IPS DF 4.7 (cell line): ENCODE results near the gene PSMD2.

Experiments
- DNase-seq: peaks from one replicate; pipeline ENCODE4 v3.0.0-alpha.2; 2013; ENCODE audit warnings: low spot score; ENCODE audit errors: extremely low read depth

PSMD2 gene

DNA sequence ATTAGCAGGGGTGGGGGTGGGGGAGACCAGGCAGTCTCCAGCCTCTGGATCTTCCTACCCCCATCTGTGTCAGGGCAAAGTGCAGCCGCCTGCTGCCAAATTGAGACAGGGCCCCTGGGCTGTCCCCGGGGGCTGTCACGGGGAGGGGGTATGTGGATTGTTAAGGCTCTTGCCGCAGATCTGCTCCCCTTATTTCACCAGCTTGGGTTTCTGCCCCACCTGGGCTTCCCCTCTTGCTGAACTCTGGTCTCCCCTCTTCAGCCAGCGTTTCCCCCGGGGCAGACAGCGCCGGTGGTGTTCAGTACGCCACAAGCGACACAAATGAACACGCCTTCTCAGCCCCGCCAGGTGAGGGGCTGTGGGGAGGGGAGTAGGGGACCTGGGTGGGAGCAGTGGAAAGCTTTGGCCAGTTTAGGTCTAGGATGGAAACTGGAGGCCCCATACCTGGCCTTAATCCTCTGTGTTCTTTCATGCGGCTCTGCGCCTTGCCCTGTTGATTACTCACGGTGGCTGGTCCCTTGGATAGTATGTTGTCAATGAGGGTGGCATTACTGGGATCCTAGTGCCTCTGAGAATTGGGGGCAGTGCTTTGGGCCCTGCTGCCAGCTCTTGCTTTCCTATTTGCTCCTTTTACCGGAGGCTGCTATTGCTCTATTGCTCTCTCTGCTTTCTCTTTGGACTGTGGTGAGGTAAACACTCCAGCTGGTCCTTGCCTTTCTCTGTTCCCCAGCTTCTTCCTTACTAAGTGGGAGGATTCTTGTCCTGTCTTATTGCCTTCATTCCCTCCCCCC is 17.0 kb downstream of the PSMD2 start:
- DNase-seq: no peak

DNA sequence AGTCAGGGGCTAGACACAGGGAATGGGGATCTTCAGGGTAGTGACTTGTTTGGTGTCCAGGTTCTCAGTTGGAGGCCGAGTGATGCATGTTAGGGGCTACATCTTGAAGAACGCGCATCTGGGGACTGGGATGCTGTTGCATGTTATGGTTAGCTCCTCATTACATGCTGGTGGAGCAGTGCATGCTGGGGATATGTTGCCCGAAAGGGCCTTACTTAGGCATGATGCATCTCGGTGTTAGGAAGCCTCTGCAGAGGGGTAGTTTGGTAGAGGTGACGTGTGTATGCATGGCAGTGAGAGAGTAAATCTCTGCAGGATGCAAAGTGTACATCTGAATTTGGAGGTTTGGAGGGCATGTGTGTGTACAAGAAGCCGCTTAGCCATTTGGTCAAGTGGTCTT is 17.8 kb downstream of the PSMD2 start:
- no peak for DNase-seq

DNA sequence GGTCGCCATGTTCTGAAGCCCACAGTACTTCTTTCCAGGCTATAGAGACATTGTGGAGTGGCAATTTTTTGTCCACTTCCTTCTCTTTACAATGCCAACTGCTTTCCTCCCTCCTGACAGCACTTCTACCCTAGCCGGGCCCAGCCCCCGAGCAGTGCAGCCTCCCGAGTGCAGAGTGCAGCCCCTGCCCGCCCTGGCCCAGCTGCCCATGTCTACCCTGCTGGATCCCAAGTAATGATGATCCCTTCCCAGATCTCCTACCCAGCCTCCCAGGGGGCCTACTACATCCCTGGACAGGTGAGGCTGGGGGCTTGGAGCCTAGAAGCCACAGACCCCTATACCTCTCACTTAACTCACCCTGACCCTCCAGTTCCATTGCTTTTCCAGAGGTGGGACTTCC is 18.2 kb downstream of the PSMD2 start:
- DNase-seq: no peak

DNA sequence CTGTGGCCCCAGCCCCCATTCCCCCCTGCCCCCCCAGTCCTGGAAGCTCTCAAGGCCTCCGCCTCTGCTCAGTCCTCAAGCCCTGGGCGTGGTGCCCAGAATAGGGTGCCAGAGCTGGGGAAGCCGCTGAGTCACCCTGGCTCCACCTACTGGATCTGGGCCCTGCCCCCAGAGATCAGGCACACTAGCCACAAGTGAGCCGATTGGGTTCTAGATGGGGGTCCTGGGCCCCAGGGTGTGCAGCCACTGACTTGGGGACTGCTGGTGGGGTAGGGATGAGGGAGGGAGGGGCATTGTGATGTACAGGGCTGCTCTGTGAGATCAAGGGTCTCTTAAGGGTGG is 21.0 kb downstream of the PSMD2 start:
- no peak for DNase-seq

DNA sequence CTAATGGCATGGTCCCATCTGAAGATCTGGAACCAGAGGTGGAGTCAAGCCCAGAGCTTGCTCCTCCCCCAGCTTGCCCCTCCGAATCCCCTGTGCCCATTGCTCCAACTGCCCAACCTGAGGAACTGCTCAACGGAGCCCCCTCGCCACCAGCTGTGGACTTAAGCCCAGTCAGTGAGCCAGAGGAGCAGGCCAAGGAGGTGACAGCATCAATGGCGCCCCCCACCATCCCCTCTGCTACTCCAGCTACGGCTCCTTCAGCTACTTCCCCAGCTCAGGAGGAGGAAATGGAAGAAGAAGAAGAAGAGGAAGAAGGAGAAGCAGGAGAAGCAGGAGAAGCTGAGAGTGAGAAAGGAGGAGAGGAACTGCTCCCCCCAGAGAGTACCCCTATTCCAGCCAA is 22.6 kb downstream of the PSMD2 start:
- DNase-seq: no peak

DNA sequence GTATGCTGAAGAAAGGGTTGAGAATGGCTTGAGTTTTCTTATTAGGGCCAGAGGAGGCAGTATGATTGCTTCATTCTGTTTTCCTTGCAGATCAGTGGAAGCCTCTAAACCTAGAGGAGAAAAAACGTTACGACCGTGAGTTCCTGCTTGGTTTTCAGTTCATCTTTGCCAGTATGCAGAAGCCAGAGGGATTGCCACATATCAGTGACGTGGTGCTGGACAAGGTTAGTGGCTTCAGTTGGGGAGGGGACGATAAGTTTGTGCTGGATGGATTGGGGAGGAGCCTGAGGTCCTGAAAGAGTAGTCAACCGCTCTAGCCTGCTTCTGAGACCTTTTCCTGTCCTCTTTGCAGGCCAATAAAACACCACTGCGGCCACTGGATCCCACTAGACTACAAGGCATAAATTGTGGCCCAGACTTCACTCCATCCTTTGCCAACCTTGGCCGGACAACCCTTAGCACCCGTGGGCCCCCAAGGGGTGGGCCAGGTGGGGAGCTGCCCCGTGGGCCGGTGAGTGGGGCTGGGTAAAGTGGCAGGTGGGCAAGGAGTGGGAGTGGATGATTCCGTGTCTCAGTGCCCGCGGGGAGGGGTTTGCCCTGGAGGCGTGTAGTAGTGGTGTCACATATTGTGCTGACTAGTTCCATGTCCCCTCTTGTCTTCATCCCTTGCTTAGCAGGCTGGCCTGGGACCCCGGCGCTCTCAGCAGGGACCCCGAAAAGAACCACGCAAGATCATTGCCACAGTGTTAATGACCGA is 23.9 kb downstream of the PSMD2 start:
- no peak for DNase-seq

DNA sequence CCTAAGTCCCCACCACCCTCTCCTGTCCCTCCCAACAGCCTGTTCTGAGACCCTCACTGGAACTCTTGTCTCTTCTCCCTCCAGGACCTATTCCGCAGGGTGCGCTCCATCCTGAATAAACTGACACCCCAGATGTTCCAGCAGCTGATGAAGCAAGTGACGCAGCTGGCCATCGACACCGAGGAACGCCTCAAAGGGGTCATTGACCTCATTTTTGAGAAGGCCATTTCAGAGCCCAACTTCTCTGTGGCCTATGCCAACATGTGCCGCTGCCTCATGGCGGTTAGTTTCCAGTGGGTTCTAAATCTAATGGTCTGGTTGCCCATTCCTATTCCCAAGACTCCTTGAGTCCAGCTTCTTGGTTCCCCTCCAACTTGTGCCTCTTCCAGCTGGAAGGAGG is 24.7 kb downstream of the PSMD2 start:
- no peak for DNase-seq

DNA sequence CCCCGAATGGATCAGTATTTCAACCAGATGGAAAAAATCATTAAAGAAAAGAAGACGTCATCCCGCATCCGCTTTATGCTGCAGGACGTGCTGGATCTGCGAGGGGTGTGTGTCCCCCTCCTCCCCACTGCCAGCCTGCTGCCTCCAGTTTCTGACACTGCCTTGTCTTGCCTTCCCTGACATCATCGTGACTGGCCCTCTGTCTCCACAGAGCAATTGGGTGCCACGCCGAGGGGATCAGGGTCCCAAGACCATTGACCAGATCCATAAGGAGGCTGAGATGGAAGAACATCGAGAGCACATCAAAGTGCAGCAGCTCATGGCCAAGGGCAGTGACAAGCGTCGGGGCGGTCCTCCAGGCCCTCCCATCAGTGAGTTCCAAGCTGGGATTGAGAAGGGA is 26.2 kb downstream of the PSMD2 start:
- DNase-seq: no peak

DNA sequence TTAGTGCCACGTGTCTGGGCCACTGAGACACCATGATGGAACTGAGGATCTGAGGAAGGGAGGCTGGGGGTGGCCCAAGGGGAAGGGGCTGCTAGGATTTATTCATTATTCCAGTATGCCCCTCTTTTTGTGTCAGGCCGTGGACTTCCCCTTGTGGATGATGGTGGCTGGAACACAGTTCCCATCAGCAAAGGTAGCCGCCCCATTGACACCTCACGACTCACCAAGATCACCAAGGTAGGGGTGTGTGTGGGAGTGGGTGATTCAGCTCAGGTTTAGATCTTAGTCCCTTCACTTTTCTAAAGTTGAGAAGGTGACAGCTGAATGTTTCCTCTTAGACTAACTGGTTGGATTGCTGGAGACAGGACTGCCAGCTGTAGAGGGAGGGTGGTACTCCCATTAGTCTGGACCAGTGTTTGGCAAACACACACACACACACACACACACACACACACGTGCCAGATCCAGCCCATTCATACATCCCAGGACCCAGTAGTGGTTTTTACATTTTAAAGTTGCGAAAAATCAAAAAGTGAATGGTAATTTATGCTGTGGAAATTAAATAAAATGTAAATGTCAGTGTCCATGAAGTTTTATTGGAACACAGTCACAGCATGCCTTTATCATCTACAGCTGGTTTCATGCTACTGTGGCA is 26.8 kb downstream of the PSMD2 start:
- DNase-seq: no peak

DNA sequence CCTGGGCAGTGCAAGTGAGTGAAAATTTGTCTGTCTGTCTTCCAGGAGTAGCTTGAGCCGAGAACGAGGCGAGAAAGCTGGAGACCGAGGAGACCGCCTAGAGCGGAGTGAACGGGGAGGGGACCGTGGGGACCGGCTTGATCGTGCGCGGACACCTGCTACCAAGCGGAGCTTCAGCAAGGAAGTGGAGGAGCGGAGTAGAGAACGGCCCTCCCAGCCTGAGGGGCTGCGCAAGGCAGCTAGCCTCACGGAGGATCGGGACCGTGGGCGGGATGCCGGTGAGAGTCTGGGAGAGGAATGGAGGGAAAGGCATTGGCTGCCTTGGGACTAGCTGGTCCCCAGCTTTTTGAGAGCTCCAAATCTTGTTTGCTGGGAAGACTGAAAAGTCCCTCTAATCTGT is 28.1 kb downstream of the PSMD2 start:
- DNase-seq: no peak

DNA sequence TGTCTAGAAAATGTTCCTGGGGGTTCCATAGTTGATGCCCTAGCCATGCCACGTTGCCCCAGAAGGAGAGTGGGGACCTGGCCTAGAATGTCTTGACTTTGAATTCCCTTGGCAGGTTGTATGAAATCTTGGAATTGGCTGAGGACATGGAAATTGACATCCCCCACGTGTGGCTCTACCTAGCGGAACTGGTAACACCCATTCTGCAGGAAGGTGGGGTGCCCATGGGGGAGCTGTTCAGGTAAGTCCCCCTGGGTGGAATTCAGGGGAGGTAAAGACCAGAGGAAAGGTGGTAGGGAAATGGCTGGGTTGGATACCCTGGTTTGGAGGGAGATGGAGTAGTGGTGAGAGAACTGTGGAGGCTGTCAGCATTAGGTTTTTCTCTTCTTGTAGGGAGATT is 29.5 kb downstream of the PSMD2 start:
- no peak for DNase-seq

DNA sequence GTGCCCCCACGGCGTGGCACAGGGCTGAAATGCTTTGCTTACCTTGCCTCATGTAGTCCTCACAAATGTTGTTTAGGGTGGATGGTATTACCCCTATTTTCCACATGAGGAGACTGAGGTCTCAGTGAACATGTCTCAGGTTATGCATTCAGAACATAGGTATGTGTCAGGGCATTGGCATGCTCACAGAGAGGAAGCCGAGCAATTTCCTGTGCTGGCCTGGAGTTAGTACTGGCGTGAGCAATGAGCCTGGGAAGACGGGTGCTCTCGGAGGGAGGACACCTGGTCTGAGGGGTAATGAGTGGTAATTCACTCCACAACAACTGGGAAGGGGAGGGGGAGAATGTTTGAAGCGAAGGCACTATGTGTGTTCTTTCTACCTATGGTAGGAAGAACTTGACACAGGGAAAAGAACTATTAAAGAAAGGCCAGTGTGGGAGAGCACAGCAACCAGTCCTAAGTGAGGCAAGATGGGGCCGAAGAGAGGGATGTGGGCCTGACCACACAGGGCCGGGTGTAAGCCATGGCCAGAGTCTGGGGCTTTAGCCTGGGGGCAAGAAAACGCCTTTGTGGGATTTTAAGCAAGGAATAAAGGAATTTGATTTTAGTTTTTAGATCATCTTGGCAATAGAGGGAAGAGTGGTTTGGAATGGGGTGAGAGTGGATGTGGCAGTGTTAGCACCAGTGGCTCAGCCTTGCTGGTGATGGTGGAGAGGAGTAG is 33.5 kb downstream of the PSMD2 start:
- DNase-seq: no peak

DNA sequence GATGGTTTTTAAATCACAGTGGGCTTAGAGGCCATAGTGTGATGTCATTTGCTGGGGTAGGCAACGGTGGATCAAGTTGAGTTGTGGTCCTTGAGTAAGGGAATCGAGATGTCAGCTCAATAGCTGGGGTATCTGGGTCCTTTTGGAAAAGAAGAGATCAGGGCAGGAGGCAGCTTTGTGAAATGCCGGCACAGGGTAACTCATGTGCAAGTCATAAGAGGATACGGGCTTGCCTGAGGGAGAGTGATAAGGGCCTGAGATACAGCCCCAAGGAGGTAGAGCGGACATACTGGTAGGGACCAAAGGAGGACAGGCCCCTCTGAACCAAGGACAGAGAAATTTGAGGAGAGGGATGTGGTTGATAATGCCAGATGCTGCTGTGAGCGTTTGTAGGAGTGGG is 34.1 kb downstream of the PSMD2 start:
- no peak for DNase-seq

DNA sequence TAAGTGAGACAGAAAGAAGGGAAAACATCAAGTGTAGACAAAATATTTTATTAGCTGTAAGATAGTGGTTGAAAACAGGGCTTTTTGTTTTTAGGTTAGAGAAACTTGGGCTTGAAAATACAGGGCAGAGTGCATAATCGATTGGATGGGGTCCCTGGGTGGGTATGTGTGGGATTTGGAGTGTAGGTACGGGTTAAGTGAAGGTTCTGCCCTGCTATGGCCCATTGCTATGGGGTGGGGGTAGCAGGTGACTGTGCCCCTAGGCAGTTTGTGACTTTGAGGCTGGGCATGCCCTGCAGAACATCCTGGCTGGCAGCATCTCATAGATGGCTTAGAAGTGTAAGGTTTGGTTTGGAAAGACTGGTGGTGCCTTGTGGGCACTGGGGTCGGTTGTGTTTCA is 34.7 kb downstream of the PSMD2 start:
- DNase-seq: no peak

DNA sequence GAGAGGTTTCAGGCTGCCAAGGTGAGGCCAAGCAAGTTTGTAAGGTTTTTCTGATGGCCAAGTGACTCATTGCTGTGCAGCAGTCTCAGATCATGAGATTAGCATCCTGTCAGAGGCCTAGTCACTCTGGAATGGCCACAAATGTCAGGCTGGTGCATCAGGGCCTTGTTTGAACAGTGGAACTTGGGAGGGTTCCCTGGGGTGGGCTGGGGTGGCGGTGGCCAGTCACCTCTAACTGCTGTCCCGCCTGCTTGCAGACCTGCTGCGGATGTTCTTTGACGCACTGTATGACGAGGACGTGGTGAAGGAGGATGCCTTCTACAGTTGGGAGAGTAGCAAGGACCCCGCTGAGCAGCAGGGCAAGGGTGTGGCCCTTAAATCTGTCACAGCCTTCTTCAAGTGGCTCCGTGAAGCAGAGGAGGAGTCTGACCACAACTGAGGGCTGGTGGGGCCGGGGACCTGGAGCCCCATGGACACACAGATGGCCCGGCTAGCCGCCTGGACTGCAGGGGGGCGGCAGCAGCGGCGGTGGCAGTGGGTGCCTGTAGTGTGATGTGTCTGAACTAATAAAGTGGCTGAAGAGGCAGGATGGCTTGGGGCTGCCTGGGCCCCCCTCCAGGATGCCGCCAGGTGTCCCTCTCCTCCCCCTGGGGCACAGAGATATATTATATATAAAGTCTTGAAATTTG is 35.6 kb downstream of the PSMD2 start:
- DNase-seq: no peak

DNA sequence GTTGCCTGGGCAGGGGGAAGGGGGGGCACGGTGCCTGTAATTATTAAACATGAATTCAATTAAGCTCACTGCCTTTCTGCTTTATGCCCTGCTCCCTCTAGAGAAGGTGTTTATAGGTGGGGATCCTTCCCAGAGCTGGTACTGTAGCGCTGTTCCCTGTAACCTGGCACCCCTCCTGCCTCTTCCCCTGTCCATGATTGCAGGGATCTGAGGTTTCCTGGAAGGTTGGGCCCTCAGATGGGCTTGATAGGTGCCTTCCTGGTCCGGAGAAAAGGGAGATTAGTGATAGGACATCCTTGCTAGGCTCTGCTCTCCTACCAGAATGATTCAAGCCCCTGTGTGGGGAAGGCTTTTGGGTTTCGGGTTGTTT is 36.2 kb downstream of the PSMD2 start:
- DNase-seq: no peak

DNA sequence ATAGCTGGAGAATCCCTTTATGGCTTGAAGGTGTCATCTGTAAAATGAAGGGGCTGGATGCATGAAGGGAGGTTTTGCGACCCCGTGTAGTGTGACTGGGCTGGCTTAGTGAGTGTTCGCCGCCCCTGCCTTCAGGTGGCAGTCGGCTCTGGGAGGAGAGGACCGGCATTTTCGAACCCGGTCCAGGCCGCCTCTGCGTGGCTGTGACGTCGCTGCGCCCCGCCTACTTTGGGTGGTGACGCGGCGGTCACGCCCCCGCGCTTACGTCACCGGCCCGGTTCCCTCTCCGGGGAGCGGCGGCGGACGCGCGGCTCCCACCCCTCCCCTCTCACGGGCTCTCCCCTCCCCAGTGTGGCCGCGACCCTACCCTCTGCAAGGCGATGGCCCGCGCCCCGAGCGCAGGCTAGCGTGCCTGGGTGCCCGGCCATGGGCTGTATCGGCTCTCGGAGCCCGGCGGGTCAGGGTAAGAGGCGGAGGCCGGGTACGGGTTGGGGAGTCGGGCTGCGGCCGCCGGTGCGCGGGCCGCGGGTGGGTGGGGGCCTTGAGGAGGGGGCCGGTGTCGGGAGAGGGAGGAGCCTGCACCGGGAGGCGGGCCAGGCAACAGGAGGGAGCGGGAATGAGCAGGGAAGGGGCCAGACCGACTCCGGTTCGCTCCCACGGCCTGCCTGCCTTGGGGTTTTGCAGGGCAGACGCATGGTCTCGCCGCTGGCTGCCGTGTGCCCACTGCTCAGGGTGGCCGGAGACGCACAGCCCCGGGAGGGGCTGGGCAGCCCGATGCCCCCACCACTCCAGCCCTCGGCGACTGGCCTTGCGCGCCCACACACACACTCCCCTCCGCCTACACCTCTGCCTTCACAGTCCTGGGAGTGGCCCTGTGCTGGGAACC is 36.9 kb downstream of the PSMD2 start:
- DNase-seq: no peak

DNA sequence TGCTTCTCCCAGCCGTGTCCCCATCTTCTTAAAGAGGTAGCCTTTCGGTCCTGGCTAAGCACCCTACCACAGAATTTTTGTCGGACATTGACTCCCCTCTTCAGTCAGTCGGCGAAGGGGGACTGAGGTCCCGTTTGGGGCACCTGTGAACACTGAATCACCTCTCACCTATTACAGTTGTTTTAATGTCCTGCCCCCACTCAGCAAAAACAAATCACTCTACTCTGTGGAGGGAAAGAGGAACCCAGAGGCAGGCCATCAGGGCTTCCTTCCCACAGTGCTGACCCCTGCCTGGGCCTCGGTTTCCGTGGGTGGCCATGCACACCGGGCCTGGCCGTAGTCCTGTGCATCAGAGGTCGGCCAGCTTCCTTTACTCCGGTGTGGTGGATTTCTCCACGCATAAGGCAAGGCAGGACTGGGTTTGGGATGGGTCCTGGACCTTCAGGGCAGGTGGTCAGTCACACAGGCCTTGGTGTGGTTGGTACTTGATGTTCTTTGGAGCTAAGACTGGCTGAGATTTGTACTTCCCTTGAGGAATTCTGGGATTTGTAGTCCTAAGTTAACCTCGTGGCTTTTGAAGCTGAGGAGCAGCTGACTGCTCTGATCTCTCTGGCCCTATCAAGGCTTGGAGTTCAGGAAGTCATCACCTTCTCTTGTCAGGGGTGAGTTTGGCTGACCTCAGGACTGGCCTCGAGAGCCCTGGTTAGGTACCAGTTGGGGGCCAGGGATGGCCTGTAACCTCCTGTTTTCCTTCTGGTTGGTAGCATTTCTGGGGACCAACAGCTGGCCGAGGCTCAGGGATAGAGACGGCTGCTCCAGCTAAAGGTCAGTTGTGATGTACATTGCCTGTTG is 37.7 kb downstream of the PSMD2 start:
- no peak for DNase-seq

DNA sequence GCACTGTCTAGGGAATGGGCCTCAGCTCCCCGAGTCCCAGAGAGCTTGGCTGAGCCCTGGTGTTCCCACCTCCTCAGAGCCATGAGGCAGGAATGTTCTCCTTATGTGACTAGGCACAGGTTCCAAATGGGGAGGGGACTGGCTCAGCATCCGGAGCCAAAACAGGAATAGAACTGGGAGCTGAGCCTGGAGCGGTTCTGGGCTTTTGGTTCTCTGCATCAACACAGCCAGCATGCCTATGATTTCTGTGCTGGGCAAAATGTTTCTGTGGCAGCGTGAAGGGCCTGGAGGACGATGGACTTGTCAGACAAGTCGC is 38.3 kb downstream of the PSMD2 start, which contains the start of gene FAM131A:
FAM131A (plus strand) TSS at position 202 of the 316 bp plus-strand sequence; CDS start at position 233, 31 bp downstream.
- no peak for DNase-seq

DNA sequence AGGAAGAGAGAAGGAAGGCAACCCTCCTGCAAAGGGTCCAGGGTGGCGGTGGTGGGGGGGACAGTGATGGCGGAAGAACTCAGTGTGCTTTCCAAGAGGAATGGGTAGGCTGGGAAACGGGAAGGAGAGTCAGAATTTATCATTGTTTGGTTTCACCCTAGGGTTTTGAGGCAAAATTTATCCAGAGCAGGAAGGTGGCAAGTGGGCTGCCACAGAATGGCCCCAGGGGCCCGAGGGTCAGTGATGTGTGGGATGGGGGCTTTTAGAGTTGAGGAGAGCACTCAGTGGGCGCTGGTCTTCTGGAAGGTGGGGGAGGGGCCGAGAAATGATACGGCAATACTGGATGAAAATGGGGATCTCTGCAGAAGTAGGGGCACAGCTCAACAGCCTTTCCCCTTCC is 38.9 kb downstream of the PSMD2 start:
- no peak for DNase-seq
